A549 (cell line): ENCODE results near the gene DLG2. TPM values are rescaled to one million over a fixed set of nuclear protein-coding genes. Genes with fewer than 3 reads are reported as not detected.

Source experiments
- ATAC-seq, 2 experiments: fragments of 200-7000 bp in 1 of 2; fragments of >200 bp in 1 of 2; cut with Nextera tagmentation in 1 of 2; cut with Tn5 transposase in 1 of 2; 3 replicates each; pipeline versions ENCODE4 v1.8.0 to v1.9.1; 2018 to 2020; ENCODE audit warnings: mild to moderate bottlenecking in 1 of 2, moderate library complexity in 1 of 2
- CTCF ChIA-PET: fragments of 300-600 bp; sonication (Branson Sonifier 250); formaldehyde crosslinking; extraction: SDS; loops from one replicate; lab custom pipeline; 2021; ENCODE audit warnings: antibody characterized with exemption, inconsistent platforms; lab: Yijun Ruan, JAX
- POLR2A ChIA-PET: fragments of 350-600 bp; formaldehyde crosslinking; extraction: SDS; loops from one replicate; lab custom pipeline; 2021; ENCODE audit warnings: antibody characterized with exemption, inconsistent platforms; lab: Yijun Ruan, JAX
- DNase-seq, 2 experiments: peaks; one replicate each; pipeline versions ENCODE4 v3.0.0 to v3.0.0-alpha.2; 2011 to 2016; ENCODE audit warnings: low read depth in 1 of 2, low spot score in 1 of 2
- FAIRE-seq: peaks from 2 replicates; lab custom pipeline; 2011; peaks lifted over from hg19 to GRCh38; lab: Jason Lieb, UNC
- H3K27ac ChIP-seq, 2 experiments: fragments of >200 bp; sonication (Bioruptor Twin); formaldehyde crosslinking; 3 replicates each; pipeline ENCODE4 v1.5.1; 2016 to 2017
- H3K4me1 ChIP-seq: fragments of >200 bp; sonication (Bioruptor Twin); formaldehyde crosslinking; 3 replicates; pipeline ENCODE4 v1.6.1; 2016
- H3K4me2 ChIP-seq: fragments of >200 bp; sonication (Bioruptor Twin); formaldehyde crosslinking; 3 replicates; pipeline ENCODE4 v1.6.1; 2016
- H3K4me3 ChIP-seq: fragments of >200 bp; sonication (Bioruptor Twin); formaldehyde crosslinking; 3 replicates; pipeline ENCODE4 v1.5.1; 2016
- H3K9me3 ChIP-seq: fragments of >200 bp; sonication (Bioruptor Twin); formaldehyde crosslinking; 3 replicates; pipeline ENCODE4 v1.6.1; 2016
- CHD2 ChIP-seq: fragments of 150-350 bp; IDR thresholded peaks from 2 replicates; pipeline ENCODE4 v1.6.1; 2014; ENCODE audit warnings: low read length; ENCODE audit not compliant: partially characterized antibody
- E2F6 ChIP-seq: IDR thresholded peaks from 2 replicates; pipeline ENCODE4 v1.6.1; 2012; ENCODE audit warnings: low read depth, borderline replicate concordance
- EHF ChIP-seq: fragments of 250-450 bp; sonication (Bioruptor Pico); IDR thresholded peaks from 2 replicates; pipeline ENCODE4 v1.5.0; 2020; ENCODE audit warnings: mild to moderate bottlenecking
- ESRRA ChIP-seq: fragments of 150-350 bp; IDR thresholded peaks from 2 replicates; pipeline ENCODE4 v1.6.1; 2014; ENCODE audit warnings: mild to moderate bottlenecking, low read length, borderline replicate concordance
- FOSB ChIP-seq: fragments of 250-450 bp; sonication (Bioruptor Pico); IDR thresholded peaks from 2 replicates; pipeline ENCODE4 v1.5.0; 2020; ENCODE audit warnings: mild to moderate bottlenecking, moderate library complexity
- FOXS1 ChIP-seq: fragments of 250-450 bp; sonication (Bioruptor Pico); IDR thresholded peaks from 2 replicates; pipeline ENCODE4 v1.5.0; 2020; ENCODE audit warnings: mild to moderate bottlenecking, moderate library complexity
- HDAC2 ChIP-seq: fragments of 200-600 bp; sonication (generic); IDR thresholded peaks from 2 replicates; pipeline ENCODE4 v1.6.1; 2016
- HES2 ChIP-seq: fragments of >200 bp; sonication (Bioruptor Twin); formaldehyde crosslinking; IDR thresholded peaks from 2 replicates; pipeline ENCODE4 v1.6.1; 2016
- HEYL ChIP-seq: fragments of 250-450 bp; sonication (Bioruptor Pico); IDR thresholded peaks from 2 replicates; pipeline ENCODE4 v1.8.0; 2021; ENCODE audit warnings: mild to moderate bottlenecking, moderate library complexity
- HOXA7 ChIP-seq: fragments of 250-450 bp; sonication (Bioruptor Pico); IDR thresholded peaks from 2 replicates; pipeline ENCODE4 v1.5.0; 2020; ENCODE audit warnings: mild to moderate bottlenecking, moderate library complexity
- HOXB13 ChIP-seq: fragments of 250-450 bp; sonication (Bioruptor Pico); IDR thresholded peaks from 2 replicates; pipeline ENCODE4 v1.5.0; 2020; ENCODE audit warnings: low read depth, mild to moderate bottlenecking, moderate library complexity
- JUN ChIP-seq, 2 experiments: fragments of >200 bp; sonication (Bioruptor Twin); formaldehyde crosslinking; IDR thresholded peaks; 2 replicates in 1 of 2; 3 replicates in 1 of 2; pipeline ENCODE4 v1.6.1; 2016 to 2017
- JUNB ChIP-seq: fragments of >200 bp; sonication (Bioruptor Twin); formaldehyde crosslinking; IDR thresholded peaks from 2 replicates; pipeline ENCODE4 v1.6.1; 2016
- MAFK ChIP-seq: fragments of 450-650 bp; IDR thresholded peaks from 2 replicates; pipeline ENCODE4 v1.6.1; 2014; ENCODE audit not compliant: partially characterized antibody
- MAZ ChIP-seq: fragments of 150-350 bp; IDR thresholded peaks from 2 replicates; pipeline ENCODE4 v1.6.1; 2014; ENCODE audit warnings: antibody characterized with exemption, low read depth, low read length, borderline replicate concordance
- NFE2L2 ChIP-seq: fragments of 150-350 bp; conservative IDR thresholded peaks from 2 replicates; pipeline ENCODE4 v1.6.1; 2014; ENCODE audit warnings: low read length
- NR3C1 ChIP-seq: fragments of >200 bp; sonication (Bioruptor Twin); formaldehyde crosslinking; IDR thresholded peaks from 3 replicates; pipeline ENCODE4 v1.6.1; 2017
- RCOR1 ChIP-seq: fragments of 150-350 bp; IDR thresholded peaks from 2 replicates; pipeline ENCODE4 v1.6.1; 2014; ENCODE audit warnings: antibody characterized with exemption, low read length, low read depth
- RFX5 ChIP-seq: fragments of 450-650 bp; IDR thresholded peaks from 2 replicates; pipeline ENCODE4 v1.7.1; 2014; ENCODE audit warnings: antibody characterized with exemption, mild to moderate bottlenecking, moderate library complexity
- RNF2 ChIP-seq: fragments of 200-600 bp; sonication (generic); IDR thresholded peaks from 2 replicates; pipeline ENCODE4 v1.6.1; 2016; ENCODE audit warnings: low read depth, mild to moderate bottlenecking, antibody characterized with exemption, moderate library complexity, borderline replicate concordance
- SREBF2 ChIP-seq: fragments of 450-650 bp; IDR thresholded peaks from 2 replicates; pipeline ENCODE4 v1.6.1; 2014; ENCODE audit warnings: mild to moderate bottlenecking, moderate library complexity
- TFCP2L1 ChIP-seq: fragments of 250-450 bp; sonication (Bioruptor Pico); IDR thresholded peaks from 2 replicates; pipeline ENCODE4 v1.5.0; 2021; ENCODE audit warnings: mild to moderate bottlenecking
- TP53 ChIP-seq: fragments of 250-450 bp; sonication (Bioruptor Pico); IDR thresholded peaks from 2 replicates; pipeline ENCODE4 v1.5.0; 2021; ENCODE audit warnings: mild to moderate bottlenecking, moderate library complexity
- USF2 ChIP-seq: fragments of 450-650 bp; IDR thresholded peaks from 2 replicates; pipeline ENCODE4 v1.6.1; 2014; ENCODE audit warnings: antibody characterized with exemption
- ZSCAN20 ChIP-seq: fragments of 250-450 bp; sonication (Bioruptor Pico); IDR thresholded peaks from 2 replicates; pipeline ENCODE4 v1.8.0; 2022; ENCODE audit warnings: mild to moderate bottlenecking, moderate library complexity
- WGBS: methylation state at CpG from one replicate; pipeline ENCODE4 v1.1.6; 2017; ENCODE audit errors: missing lambda C conversion rate; 5-methylcytosine and 5-hydroxymethylcytosine counted together
- polyA plus RNA-seq, 4 experiments: library from polyadenylated mRNA; depleted of rRNA in 3 of 4; stranded (reverse); fragments of >200 nt; fragmentation: RNase III in 1 of 4; extraction: RNeasy Plus Mini Kit Qiagen cat#74134 plus additional on column Dnase treatment in 1 of 4; gene quantifications; 2 replicates in 3 of 4; 3 replicates in 1 of 4; pipeline ENCODE4 v1.2.3, GENCODE V29; 2011 to 2017

The DLG2 gene
- polyA plus RNA-seq, 2 of the 4 experiments (the other 2 are of a cell fraction): 0.26 to 0.79 TPM

DNA sequence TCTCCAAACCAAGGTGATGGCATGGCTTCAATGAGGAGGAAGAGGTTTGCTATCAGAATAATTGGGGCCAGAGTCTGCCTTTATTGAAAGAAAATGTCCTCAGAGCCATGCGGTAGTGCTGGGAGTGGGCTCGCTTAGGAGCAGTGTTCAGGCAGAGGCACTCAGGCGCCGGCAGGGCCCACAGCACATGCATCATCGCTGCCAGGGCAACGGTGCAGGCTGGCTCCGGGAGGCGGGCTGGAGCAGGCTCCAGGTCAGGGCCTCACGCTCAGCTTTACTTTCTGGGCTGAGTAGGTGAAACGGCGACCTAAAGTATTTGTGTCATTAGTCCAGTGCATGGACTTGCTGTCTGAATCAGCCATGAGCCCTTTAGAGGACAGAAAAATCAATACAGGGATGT lies 2171.1 kb downstream of the DLG2 start:
- CTCF ChIA-PET: no interaction called here
- H3K27ac ChIP-seq: no peak overlapping the region
- POLR2A ChIA-PET: no interaction called here
- no peak for TF ChIP-seq NFE2L2
- no peak for TF ChIP-seq RFX5
- no peak for TF ChIP-seq E2F6
- TF ChIP-seq MAZ: no peak
- no peak for TF ChIP-seq HEYL (CRISPR knock-in tag)
- no peak for TF ChIP-seq HOXA7
- no peak for TF ChIP-seq JUNB
- TF ChIP-seq RCOR1: no peak
- TF ChIP-seq HES2: no peak
- TF ChIP-seq EHF (CRISPR knock-in tag): no peak
- no peak for TF ChIP-seq TFCP2L1 (CRISPR knock-in tag)
- no peak for TF ChIP-seq MAFK
- H3K4me1 ChIP-seq: no peaks in the 10 kb centered on the region
- no peak overlapping the region for H3K4me2 ChIP-seq
- no peak for ATAC-seq
- 33% methylated on average over 11 of the region's 11 CpGs for WGBS
- no peak for FAIRE-seq
- no peaks in the 10 kb centered on the region for H3K9me3 ChIP-seq
- DNase-seq: no peak
- H3K4me3 ChIP-seq: no peak overlapping the region

- Histone ChIP-seq H3K9me3 (no peaks in the 10 kb centered on the region), H3K4me1 (no peaks in the 10 kb centered on the region)
- no peak for TF ChIP-seq HDAC2
- TF ChIP-seq CHD2: no peak
- TF ChIP-seq SREBF2: no peak
- TF ChIP-seq ZSCAN20 (CRISPR knock-in tag): no peak
- no peak for TF ChIP-seq EHF (CRISPR knock-in tag)
- TF ChIP-seq NR3C1: no peak
- no peak for TF ChIP-seq FOXS1
- TF ChIP-seq, all 56 proteins: peak for 0
- CTCF ChIA-PET: no interaction called here
- H3K27ac ChIP-seq: no peak overlapping the region
- FAIRE-seq (no peak), ATAC-seq (no peak), DNase-seq (no peak)
- 38% methylated on average over 3 of the region's 3 CpGs for WGBS
- H3K4me2 ChIP-seq: no peak overlapping the region
- POLR2A ChIA-PET: no interaction called here
- no peak overlapping the region for H3K4me3 ChIP-seq
These were observed 2171.8 kb downstream of the DLG2 start for GRCh38 chr11:83455356-83455755.

- no peak overlapping the region for H3K4me2 ChIP-seq
- no peak for FAIRE-seq
- TF ChIP-seq RFX5 (no peak), TP53 (CRISPR knock-in tag) (no peak), RCOR1 (no peak), JUN (IDR thresholded peaks at IDR 0.05) (no peak), SREBF2 (no peak), MAZ (no peak), RNF2 (no peak), NFE2L2 (no peak), ESRRA (no peak), USF2 (no peak), FOSB (CRISPR knock-in tag) (no peak), HOXB13 (CRISPR knock-in tag) (no peak), CHD2 (no peak)
- no peak overlapping the region for H3K4me3 ChIP-seq
- CTCF ChIA-PET: no interaction called here
- H3K9me3 ChIP-seq: no peaks in the 10 kb centered on the region
- WGBS: 0% methylated on average over 1 of the region's 1 CpG
- no peaks in the 10 kb centered on the region for H3K4me1 ChIP-seq
- no peak for ATAC-seq
- POLR2A ChIA-PET: no interaction called here
- H3K27ac ChIP-seq: no peak overlapping the region
- DNase-seq: no peak
These were observed 2172.5 kb downstream of the DLG2 start for GRCh38 chr11:83454674-83455073.
